GM19193 (cell line): ENCODE results near the gene LSS.
A peak's percentile ranks its signal among the peaks of the same experiment; 100 is the strongest.

Experiments used
- POLR2A ChIP-seq: IDR thresholded peaks from 4 replicates; pipeline ENCODE4 v1.6.1; 2011; ENCODE audit not compliant: insufficient read depth, insufficient read length; ENCODE audit errors: extremely low read depth

The LSS gene

GRCh38 chr21:46252840-46253239 is 24.3 kb upstream of the LSS start:
- TF ChIP-seq POLR2A: no peak

- TF ChIP-seq POLR2A: no peak
Observed at GRCh38 chr21:46250146-46250725, 21.7 kb upstream of the LSS start.

DNA sequence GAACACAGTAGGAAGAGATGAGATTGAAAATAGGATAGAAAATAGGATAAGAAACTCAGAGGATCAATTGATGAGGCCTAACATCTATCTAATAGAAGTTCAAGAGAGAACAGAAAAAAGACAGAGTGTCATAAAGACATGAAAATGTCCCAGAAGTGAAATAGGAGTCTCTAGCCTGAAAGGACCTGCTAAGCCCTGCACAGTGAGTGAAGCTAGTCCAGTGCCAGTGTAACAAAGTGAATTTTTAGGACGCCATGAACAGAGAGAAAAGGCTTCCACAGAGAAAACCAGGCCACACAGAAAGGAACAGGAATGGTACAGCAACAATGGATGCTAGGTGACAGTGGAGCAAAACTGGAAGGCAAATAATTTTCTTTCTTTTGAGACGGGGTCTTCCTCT is 20.3 kb upstream of the LSS start:
- no peak for TF ChIP-seq POLR2A

DNA sequence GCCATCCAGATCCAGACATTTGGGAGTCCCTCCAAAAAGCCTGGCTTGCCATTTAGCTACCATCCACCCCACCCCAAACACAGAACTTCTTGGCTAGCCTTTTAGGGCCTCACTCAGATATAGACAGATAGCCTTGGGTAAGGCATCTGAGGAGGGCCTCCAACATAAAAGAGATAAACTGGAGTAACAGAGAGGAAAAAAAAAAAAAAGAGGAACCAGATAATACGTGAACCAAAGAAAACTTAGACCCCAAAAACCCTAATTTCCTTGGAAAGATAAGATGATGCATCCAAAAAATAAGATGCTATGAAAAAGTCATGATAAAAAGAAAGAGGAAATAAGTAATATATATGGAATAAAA is 19.8 kb upstream of the LSS start:
- no peak for TF ChIP-seq POLR2A

DNA sequence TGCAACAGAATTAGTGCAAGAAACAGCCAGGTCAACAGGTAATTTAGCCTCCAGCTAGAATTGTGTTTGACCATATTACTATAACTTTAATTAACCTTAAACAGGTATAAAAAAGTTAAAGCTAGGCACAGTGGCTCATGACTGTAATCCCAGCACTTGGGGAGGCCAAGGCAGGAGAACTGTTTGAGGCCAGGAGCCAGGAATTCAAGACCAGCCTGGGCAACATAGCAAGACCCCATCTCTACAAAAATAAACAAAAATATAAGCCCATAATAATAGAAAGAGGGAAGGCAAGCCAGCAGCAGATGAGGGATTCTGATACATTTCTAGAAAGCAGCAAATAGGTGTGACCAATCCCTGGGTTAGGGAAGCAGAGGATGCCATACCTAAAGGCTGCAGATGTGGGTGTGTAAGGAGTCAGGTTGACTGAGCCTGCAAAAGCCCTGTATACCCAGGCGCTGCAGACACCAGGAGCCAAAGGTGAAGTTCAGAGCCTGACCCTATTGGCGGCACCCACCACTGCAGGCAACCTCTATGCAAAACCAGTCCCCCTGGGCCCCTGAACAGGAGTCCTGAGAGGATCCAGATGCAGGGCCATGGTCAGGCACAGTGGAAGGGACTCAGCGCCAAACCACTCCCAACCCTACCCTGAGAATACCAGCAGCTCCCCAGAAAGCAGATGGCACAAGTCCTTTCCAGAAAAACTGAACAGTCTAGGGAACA is 19.3 kb upstream of the LSS start:
- TF ChIP-seq POLR2A: no peak

- TF ChIP-seq POLR2A: no peak
Observed at GRCh38 chr21:46246345-46246744, 17.8 kb upstream of the LSS start.

GRCh38 chr21:46245213-46245915 is 16.8 kb upstream of the LSS start:
- no peak for TF ChIP-seq POLR2A

- TF ChIP-seq POLR2A: no peak
Observed at GRCh38 chr21:46244602-46245001, 16.0 kb upstream of the LSS start.

- no peak for TF ChIP-seq POLR2A
Observed at GRCh38 chr21:46243960-46244361, 15.4 kb upstream of the LSS start.

DNA sequence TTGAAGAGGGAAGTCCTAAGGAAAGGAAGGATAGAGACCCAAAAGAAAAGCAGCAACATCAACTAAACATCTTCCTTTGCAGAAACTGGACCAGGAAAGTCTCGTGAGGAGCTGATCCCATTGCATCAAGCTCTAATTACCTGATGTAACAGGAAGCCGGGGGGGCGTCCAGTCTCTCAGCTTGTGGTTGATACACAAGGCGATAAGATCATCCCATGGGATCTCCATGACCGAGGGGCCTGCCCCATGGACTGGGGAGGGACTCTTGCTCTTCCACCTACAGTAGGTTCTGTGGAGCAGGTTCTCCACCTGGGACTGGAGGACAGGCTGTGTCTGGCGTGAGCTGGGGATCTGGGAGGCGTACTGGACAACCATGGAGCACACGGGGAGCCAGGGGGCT is 14.8 kb upstream of the LSS start:
- no peak for TF ChIP-seq POLR2A

DNA sequence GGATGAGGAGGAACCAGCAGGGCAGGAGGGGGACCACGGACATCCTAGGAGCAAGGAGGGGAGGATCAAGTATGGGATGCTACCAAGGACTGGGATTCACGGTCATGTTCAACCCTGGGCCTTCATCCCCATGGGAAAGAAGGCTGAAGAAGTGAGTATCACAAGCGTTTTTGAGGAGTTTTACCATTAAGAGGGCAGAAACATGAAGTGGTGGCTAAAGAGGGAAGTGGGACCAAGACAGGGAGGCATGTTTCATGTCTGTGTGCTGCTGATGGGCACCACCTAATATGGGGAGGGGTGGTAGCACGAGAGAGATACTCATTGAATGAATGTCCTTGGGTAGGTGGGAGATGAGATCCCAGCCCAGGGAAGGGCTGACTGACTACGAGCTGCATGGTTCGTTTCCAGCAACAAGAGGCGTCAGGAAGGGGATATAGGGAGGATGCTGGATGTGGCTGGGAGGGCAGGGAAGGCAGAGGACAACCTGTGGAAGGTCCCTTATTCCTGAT is 11.3 kb upstream of the LSS start:
- TF ChIP-seq POLR2A: no peak

DNA sequence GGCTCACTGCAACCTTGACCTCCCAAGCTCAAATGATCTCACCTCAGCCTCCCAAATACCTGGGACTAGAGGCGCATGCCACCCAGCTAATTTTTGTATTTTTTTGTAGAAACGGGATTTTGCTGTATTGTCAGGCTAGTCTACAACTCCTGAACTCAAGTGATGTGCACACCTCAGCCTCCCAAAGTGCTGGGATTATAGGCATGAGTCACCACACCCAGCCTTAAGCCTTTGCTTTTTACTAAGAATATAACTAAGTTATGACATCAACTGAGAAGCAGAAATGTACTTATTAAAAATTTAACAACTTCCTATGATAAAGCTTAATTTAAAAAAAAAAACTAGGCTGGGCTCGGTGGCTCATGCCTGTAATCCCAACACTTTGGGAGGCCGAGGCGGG is 8.9 kb upstream of the LSS start:
- no peak for TF ChIP-seq POLR2A

DNA sequence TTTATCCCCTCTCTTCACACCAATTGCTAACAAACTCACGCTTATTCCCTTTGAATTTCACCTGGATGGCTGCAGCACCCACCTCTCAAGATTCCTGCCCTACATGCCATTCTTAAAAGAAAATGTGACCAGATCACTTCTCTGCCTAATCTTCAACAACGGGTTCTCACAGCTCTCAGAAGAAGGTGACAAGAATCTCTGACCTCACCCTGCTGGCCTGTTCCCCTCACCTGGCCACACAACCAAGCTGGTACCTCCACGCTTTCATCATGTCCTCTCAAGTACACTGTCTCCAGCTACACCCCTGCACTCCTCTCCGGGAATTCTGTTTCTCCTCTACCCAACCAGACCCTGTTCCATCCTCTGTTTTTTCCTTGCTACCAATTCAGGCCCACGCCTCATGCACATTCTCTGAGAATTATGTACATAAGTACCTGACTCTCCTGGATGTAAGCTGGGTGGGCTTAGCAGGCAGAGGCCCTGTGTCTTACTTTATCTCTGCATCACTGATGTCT is 5.9 kb upstream of the LSS start:
- TF ChIP-seq POLR2A: no peak

GRCh38 chr21:46229923-46230260 is 1.3 kb upstream of the LSS start:
- TF ChIP-seq POLR2A: no peak

DNA sequence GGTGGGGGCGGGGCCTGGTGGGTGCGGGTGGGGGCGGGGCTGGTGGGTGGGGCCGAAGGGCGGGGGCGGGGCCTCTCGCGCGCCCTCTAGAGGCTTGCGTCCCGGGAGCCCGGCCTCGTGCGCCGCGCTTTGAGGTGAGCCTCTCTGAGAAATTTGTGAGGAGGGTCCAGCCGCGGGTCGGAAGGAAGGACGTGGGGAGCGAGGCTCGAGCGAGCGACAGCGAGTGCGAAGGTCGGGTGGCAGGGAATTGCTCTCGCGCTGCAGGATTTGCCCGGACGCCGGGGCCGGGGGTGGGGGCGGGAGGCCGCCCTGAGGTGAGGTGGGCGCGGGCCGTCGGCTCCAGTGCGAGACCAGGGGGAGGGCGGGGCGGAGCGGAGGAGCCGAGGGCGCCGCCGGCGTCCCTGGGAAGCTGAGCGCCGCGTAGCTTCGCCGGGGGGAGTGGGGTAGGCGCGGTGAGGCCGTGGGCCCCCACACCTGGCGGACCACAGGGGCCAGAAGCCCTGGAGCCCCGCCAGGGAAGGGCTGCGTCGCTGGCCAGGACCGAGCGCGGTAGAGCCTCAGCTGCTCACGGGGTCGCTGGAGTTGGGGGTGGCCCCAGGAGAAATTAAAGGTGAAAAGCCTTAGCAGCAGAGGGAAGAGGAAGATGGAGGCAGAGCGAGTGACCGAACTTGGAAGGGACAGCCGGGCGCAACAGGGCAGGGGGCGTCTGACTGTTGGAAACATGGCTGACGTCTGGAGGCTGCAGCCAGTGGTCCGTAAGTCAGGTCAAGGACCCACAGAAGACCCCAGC is 754 bp upstream of the LSS start:
- TF ChIP-seq POLR2A: peak; percentile 24
